Measurements from ENCODE around the gene CDKN2AIP.

DNA sequence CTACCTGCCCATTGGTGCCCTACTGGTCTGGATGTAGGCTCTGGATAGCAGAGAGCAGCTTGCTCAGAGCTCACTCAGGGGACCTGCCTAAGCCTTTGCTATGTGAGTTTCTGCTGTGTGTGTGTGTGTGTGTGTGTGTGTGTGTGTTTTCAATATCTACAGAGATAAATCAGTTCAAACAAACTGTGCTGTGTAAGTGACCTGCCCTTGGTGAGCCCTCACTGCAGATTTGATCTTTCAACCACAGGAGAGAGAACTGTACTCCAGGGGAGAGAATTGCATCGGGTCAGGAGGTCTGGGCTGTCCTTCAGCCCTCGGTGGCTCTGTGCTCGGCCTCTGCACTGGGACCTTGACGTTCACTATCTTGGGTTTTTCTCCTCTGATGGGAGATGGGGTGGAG lies 35.0 kb upstream of the CDKN2AIP start:
- TF ChIP-seq YY1 (IDR thresholded peaks at IDR 0.05; ENCODE audit: insufficient read depth, insufficient read length) (no peak), ZNF274 (IDR thresholded peaks at IDR 0.05; ENCODE audit: low read depth, low read length) (no peak), SUZ12 (IDR thresholded peaks at IDR 0.05; ENCODE audit: extremely low read depth, insufficient read depth, insufficient read length) (no peak)

Measured in NT2/D1 (cell line).